ENCODE measurements around the gene RNF215. TPM values are rescaled to one million over a fixed set of nuclear protein-coding genes. Genes with fewer than 3 reads are reported as not detected.

RNF215 gene
- polyA plus RNA-seq (2013, experiment 1 of 2) = 3.1 TPM
- polyA plus RNA-seq (2013, experiment 2 of 2) = 2.9 TPM

DNA sequence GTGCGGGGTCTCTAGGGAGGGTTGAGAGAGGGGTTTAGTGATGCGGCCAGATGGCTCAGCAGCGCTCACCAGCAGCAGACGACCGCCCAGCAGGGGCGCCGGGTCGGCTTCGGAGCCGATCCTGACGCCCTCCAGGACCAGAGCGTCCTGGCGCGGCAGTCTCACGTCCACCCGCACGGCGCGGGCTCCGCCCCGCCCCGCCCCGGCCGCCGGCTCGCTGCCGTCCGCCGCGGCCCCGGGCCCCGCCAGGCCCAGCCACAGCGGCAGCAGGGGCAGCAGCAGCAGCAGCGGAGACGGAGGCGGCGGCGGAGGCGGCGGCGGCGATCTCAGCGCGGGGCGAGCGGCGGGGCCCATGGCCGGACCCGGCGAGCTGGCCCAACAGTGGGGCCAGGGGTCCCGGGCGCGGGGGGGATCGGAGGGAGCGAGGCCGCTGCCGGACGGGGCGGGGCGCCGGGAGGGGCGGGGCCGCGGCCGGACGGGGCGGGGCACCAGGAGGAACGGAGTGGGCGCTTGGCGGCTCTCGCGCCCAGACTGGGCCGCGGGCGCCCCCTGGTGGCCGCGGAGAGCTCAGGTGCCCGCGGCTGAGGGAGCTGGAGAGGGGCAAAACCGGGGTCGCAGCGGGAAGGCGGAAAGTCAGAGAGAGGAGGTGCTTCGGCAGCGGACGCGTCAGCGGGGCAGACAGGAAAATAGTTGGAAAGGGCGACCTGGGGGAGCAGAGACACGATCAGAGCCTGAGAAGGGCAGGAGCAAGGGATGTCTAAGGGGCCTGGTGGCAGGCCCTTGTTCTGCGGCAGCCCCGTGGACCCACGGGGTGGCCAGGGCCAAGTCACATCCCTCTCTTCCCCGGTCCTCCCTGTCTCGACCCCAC lies at the start of gene RNF215:
Gene RNF215, minus strand, starts transcription at position 452 of the 868 bp plus-strand sequence. Its CDS starts 98 bp downstream, at position 354.
- H2AK5ac ChIP-seq (ENCODE audit: low read length) = no peak within 1 kb of the TSS
- no peak within 1 kb of the TSS for H3K27ac ChIP-seq (ENCODE audit: low read depth, low read length)
- no CpG with 5 or more reads among the region's 95 CpGs for WGBS (ENCODE audit: extremely low coverage, insufficient coverage, low lambda C conversion rate)
- no peaks in the 10 kb centered on the region for H3K4me1 ChIP-seq (ENCODE audit: control insufficient read depth, low read depth, low read length)
- no peaks in the 10 kb centered on the region for H3K36me3 ChIP-seq (ENCODE audit: control insufficient read depth, insufficient read depth, low read length)
- DNase-seq = peak; percentile 93
- no peak within 1 kb of the TSS for H4K5ac ChIP-seq (ENCODE audit: low read length)
- no peaks in the 10 kb centered on the region for H3K79me2 ChIP-seq (ENCODE audit: control insufficient read depth, insufficient read depth, low read length)
- peak within 1 kb of the TSS; percentile 73 for H3K4ac ChIP-seq (ENCODE audit: low read depth, low read length)
- H2BK5ac ChIP-seq (ENCODE audit: low read length) = no peak within 1 kb of the TSS
- peak within 1 kb of the TSS; percentile 84 for H3K56ac ChIP-seq (ENCODE audit: low read length)
- H4K8ac ChIP-seq (ENCODE audit: low read depth, low read length) = no peak within 1 kb of the TSS
- no peaks in the 10 kb centered on the region for H3K27me3 ChIP-seq (ENCODE audit: insufficient read depth, low read length, poor library complexity)
- H3K4me3 ChIP-seq (ENCODE audit: low read length) = peak within 1 kb of the TSS; percentile 66
- no peak within 1 kb of the TSS for H2BK15ac ChIP-seq (replicated peaks; ENCODE audit: low read depth)
- H2BK120ac ChIP-seq (ENCODE audit: low read depth, low read length) = no peak within 1 kb of the TSS
- peak within 1 kb of the TSS; percentile 68 for H3K4me2 ChIP-seq (ENCODE audit: low read length)
- peak within 1 kb of the TSS; percentile 87 for H3K18ac ChIP-seq (ENCODE audit: low read length)
- no peak within 1 kb of the TSS for H3K23ac ChIP-seq (ENCODE audit: low read length)
- H3K79me1 ChIP-seq (ENCODE audit: low read length) = no peaks in the 10 kb centered on the region
- peak within 1 kb of the TSS; percentile 84 for H3K9ac ChIP-seq (ENCODE audit: low read length)

DNA sequence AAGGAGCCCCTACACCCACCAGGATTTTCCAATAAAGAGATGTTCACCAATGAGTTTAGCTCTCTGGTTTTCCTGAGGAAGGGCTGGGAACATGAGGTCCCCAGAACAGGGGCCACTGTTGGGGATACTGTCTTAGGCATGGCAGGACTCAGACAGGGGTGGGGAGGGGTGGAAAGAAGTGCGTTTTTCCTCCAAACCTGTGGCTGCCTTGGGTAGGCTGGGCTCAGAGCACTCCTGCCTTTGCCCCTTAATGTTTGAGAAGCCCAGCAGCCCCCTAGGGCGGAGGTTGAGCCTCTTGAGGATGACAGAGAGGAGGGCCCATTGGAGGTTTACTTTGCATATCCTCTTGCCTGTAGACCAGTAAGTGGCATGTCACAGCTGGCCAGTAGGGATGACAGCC lies 49.0 kb upstream of the RNF215 start:
- Histone ChIP-seq H4K5ac (ENCODE audit: low read length) (no peak overlapping the region), H3K18ac (ENCODE audit: low read length) (no peak overlapping the region), H4K8ac (ENCODE audit: low read depth, low read length) (no peak overlapping the region), H2AK5ac (ENCODE audit: low read length) (no peak overlapping the region), H3K79me1 (ENCODE audit: low read length) (no peaks in the 10 kb centered on the region), H2BK120ac (ENCODE audit: low read depth, low read length) (no peak overlapping the region), H3K9ac (ENCODE audit: low read length) (no peak overlapping the region), H3K36me3 (ENCODE audit: control insufficient read depth, insufficient read depth, low read length) (no peaks in the 10 kb centered on the region), H3K27me3 (ENCODE audit: insufficient read depth, low read length, poor library complexity) (no peaks in the 10 kb centered on the region), H3K23ac (ENCODE audit: low read length) (no peak overlapping the region), H3K56ac (ENCODE audit: low read length) (no peak overlapping the region), H3K4me2 (ENCODE audit: low read length) (no peak overlapping the region), H3K79me2 (ENCODE audit: control insufficient read depth, insufficient read depth, low read length) (no peaks in the 10 kb centered on the region), H3K4ac (ENCODE audit: low read depth, low read length) (no peak overlapping the region), H3K4me3 (ENCODE audit: low read length) (no peak overlapping the region), H2BK15ac (replicated peaks; ENCODE audit: low read depth) (no peak overlapping the region), H3K4me1 (ENCODE audit: control insufficient read depth, low read depth, low read length) (no peaks in the 10 kb centered on the region), H3K27ac (ENCODE audit: low read depth, low read length) (no peak overlapping the region), H2BK5ac (ENCODE audit: low read length) (no peak overlapping the region)
- no CpG with 5 or more reads among the region's 2 CpGs for WGBS (ENCODE audit: extremely low coverage, insufficient coverage, low lambda C conversion rate)
- DNase-seq = no peak

DNA sequence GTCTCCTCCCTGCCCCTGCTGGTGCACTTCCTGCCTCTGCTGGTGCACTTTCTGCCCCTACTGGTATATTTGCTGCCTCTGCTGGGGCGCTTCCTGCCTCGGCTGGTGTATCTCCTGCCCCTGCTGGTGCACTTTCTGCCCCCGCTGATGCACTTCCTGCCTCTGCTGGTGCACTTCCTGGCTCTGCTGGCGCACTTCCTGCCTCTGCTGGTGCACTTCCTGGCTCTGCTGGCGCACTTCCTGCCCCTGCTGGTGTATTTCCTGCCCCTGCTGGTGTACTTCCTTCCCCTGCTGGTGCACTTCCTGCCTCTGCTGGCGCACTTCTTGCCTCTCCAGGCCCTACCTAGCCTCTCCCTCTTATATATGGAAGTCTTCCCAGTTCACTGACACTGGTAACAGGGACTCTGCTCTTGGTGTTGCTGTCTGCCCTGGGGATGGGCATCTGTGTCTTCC lies 48.5 kb upstream of the RNF215 start:
- Histone ChIP-seq H4K8ac (ENCODE audit: low read depth, low read length) (no peak overlapping the region), H2BK15ac (replicated peaks; ENCODE audit: low read depth) (no peak overlapping the region), H3K4me1 (ENCODE audit: control insufficient read depth, low read depth, low read length) (no peaks in the 10 kb centered on the region), H2BK5ac (ENCODE audit: low read length) (no peak overlapping the region), H3K4me2 (ENCODE audit: low read length) (no peak overlapping the region), H3K79me2 (ENCODE audit: control insufficient read depth, insufficient read depth, low read length) (no peaks in the 10 kb centered on the region), H3K36me3 (ENCODE audit: control insufficient read depth, insufficient read depth, low read length) (no peaks in the 10 kb centered on the region), H4K5ac (ENCODE audit: low read length) (no peak overlapping the region), H3K27me3 (ENCODE audit: insufficient read depth, low read length, poor library complexity) (no peaks in the 10 kb centered on the region), H3K23ac (ENCODE audit: low read length) (no peak overlapping the region), H3K27ac (ENCODE audit: low read depth, low read length) (no peak overlapping the region), H3K9ac (ENCODE audit: low read length) (no peak overlapping the region), H2BK120ac (ENCODE audit: low read depth, low read length) (no peak overlapping the region), H3K4ac (ENCODE audit: low read depth, low read length) (no peak overlapping the region), H2AK5ac (ENCODE audit: low read length) (no peak overlapping the region), H3K79me1 (ENCODE audit: low read length) (no peaks in the 10 kb centered on the region), H3K18ac (ENCODE audit: low read length) (no peak overlapping the region), H3K56ac (ENCODE audit: low read length) (no peak overlapping the region), H3K4me3 (ENCODE audit: low read length) (no peak overlapping the region)
- DNase-seq = no peak
- no CpG with 5 or more reads among the region's 6 CpGs for WGBS (ENCODE audit: extremely low coverage, insufficient coverage, low lambda C conversion rate)

GRCh38 chr22:30434843-30435242 lies 47.6 kb upstream of the RNF215 start:
- Histone ChIP-seq H3K4me3 (ENCODE audit: low read length) (no peak overlapping the region), H3K4ac (ENCODE audit: low read depth, low read length) (no peak overlapping the region), H3K79me2 (ENCODE audit: control insufficient read depth, insufficient read depth, low read length) (no peaks in the 10 kb centered on the region), H3K18ac (ENCODE audit: low read length) (no peak overlapping the region), H3K4me1 (ENCODE audit: control insufficient read depth, low read depth, low read length) (no peaks in the 10 kb centered on the region), H2BK5ac (ENCODE audit: low read length) (no peak overlapping the region), H3K79me1 (ENCODE audit: low read length) (no peaks in the 10 kb centered on the region), H2BK15ac (replicated peaks; ENCODE audit: low read depth) (no peak overlapping the region), H3K27me3 (ENCODE audit: insufficient read depth, low read length, poor library complexity) (no peaks in the 10 kb centered on the region), H4K5ac (ENCODE audit: low read length) (no peak overlapping the region), H3K23ac (ENCODE audit: low read length) (no peak overlapping the region), H3K9ac (ENCODE audit: low read length) (no peak overlapping the region), H3K4me2 (ENCODE audit: low read length) (no peak overlapping the region), H2BK120ac (ENCODE audit: low read depth, low read length) (no peak overlapping the region), H2AK5ac (ENCODE audit: low read length) (no peak overlapping the region), H3K56ac (ENCODE audit: low read length) (no peak overlapping the region), H3K27ac (ENCODE audit: low read depth, low read length) (no peak overlapping the region), H4K8ac (ENCODE audit: low read depth, low read length) (no peak overlapping the region), H3K36me3 (ENCODE audit: control insufficient read depth, insufficient read depth, low read length) (no peaks in the 10 kb centered on the region)
- WGBS (ENCODE audit: extremely low coverage, insufficient coverage, low lambda C conversion rate) = no CpG with 5 or more reads among the region's 1 CpG
- no peak for DNase-seq

- H3K18ac ChIP-seq (ENCODE audit: low read length) = no peak overlapping the region
- DNase-seq = no peak
- WGBS (ENCODE audit: extremely low coverage, insufficient coverage, low lambda C conversion rate) = no CpG with 5 or more reads among the region's 1 CpG
- H3K56ac ChIP-seq (ENCODE audit: low read length) = no peak overlapping the region
- no peaks in the 10 kb centered on the region for H3K79me2 ChIP-seq (ENCODE audit: control insufficient read depth, insufficient read depth, low read length)
- H2AK5ac ChIP-seq (ENCODE audit: low read length) = no peak overlapping the region
- H3K27me3 ChIP-seq (ENCODE audit: insufficient read depth, low read length, poor library complexity) = no peaks in the 10 kb centered on the region
- no peaks in the 10 kb centered on the region for H3K79me1 ChIP-seq (ENCODE audit: low read length)
- no peak overlapping the region for H3K27ac ChIP-seq (ENCODE audit: low read depth, low read length)
- no peak overlapping the region for H3K4ac ChIP-seq (ENCODE audit: low read depth, low read length)
- H3K36me3 ChIP-seq (ENCODE audit: control insufficient read depth, insufficient read depth, low read length) = no peaks in the 10 kb centered on the region
- no peak overlapping the region for H3K4me3 ChIP-seq (ENCODE audit: low read length)
- H4K8ac ChIP-seq (ENCODE audit: low read depth, low read length) = no peak overlapping the region
- no peak overlapping the region for H2BK120ac ChIP-seq (ENCODE audit: low read depth, low read length)
- no peak overlapping the region for H4K5ac ChIP-seq (ENCODE audit: low read length)
- H3K9ac ChIP-seq (ENCODE audit: low read length) = no peak overlapping the region
- no peak overlapping the region for H3K4me2 ChIP-seq (ENCODE audit: low read length)
- H3K23ac ChIP-seq (ENCODE audit: low read length) = no peak overlapping the region
- no peak overlapping the region for H2BK15ac ChIP-seq (replicated peaks; ENCODE audit: low read depth)
- H2BK5ac ChIP-seq (ENCODE audit: low read length) = no peak overlapping the region
- H3K4me1 ChIP-seq (ENCODE audit: control insufficient read depth, low read depth, low read length) = no peaks in the 10 kb centered on the region
Measured at GRCh38 chr22:30433773-30434172, 46.6 kb upstream of the RNF215 start.
